Fibroblast of lung (primary cell): Measurements from ENCODE around the gene LSM14B. TPM values are rescaled to one million over a fixed set of nuclear protein-coding genes. Genes with fewer than 3 reads are reported as not detected.

Source experiments
- DNase-seq, 2 donors: peaks; one replicate each; pipeline versions ENCODE4 v3.0.0 to v3.0.0-alpha.2; 2010; ENCODE audit warnings: low read depth in 2 of 2
- H2AFZ ChIP-seq: 2 replicates; pipeline ENCODE4 v1.5.1; 2012; ENCODE audit warnings: low read length, control low read depth, inconsistent platforms
- H3K27ac ChIP-seq: 2 replicates; pipeline ENCODE4 v1.5.1; 2011; ENCODE audit warnings: low read length, control low read depth; ENCODE audit not compliant: insufficient read depth
- H3K27me3 ChIP-seq: 2 replicates; pipeline ENCODE4 v1.5.1; 2011; ENCODE audit warnings: mild to moderate bottlenecking, low read length; ENCODE audit not compliant: control insufficient read depth, insufficient read depth
- H3K36me3 ChIP-seq: 2 replicates; pipeline ENCODE4 v1.5.1; 2011; ENCODE audit warnings: low read length; ENCODE audit not compliant: control insufficient read depth, insufficient read depth
- H3K4me1 ChIP-seq: 2 replicates; pipeline ENCODE4 v1.5.1; 2011; ENCODE audit warnings: low read length; ENCODE audit not compliant: control insufficient read depth, insufficient read depth; ENCODE audit errors: extremely low read depth
- H3K4me2 ChIP-seq: 2 replicates; pipeline ENCODE4 v1.5.1; 2011; ENCODE audit warnings: low read length, control low read depth; ENCODE audit not compliant: insufficient read depth; ENCODE audit errors: extremely low read depth
- H3K4me3 ChIP-seq, 4 experiments: fragments of 200-600 bp in 1 of 4; sonication (generic) in 1 of 4; replicated peaks in 1 of 4; 2 replicates each; pipeline ENCODE4 v1.5.1; 2011 to 2016; ENCODE audit warnings: low read length in 4 of 4, low read depth in 3 of 4, mild to moderate bottlenecking in 3 of 4, control low read depth in 2 of 4, inconsistent platforms in 1 of 4, mixed read lengths in 1 of 4; ENCODE audit not compliant: insufficient read depth in 1 of 4; ENCODE audit errors: control extremely low read depth in 1 of 4
- H3K79me2 ChIP-seq: 2 replicates; pipeline ENCODE4 v1.5.1; 2012; ENCODE audit warnings: mild to moderate bottlenecking, low read length, inconsistent platforms; ENCODE audit not compliant: control insufficient read depth, insufficient read depth
- H3K9ac ChIP-seq: 2 replicates; pipeline ENCODE4 v1.5.1; 2011; ENCODE audit warnings: mild to moderate bottlenecking, low read length, control low read depth; ENCODE audit not compliant: insufficient read depth
- H3K9me3 ChIP-seq: 2 replicates; pipeline ENCODE4 v1.5.1; 2012; ENCODE audit warnings: low read depth, low read length; ENCODE audit not compliant: control insufficient read depth, insufficient read depth
- H4K20me1 ChIP-seq: 2 replicates; pipeline ENCODE4 v1.5.1; 2011; ENCODE audit warnings: low read length; ENCODE audit not compliant: control insufficient read depth, insufficient read depth; ENCODE audit errors: extremely low read depth
- CTCF ChIP-seq, 2 donors: IDR thresholded peaks in 1 of 2; conservative IDR thresholded peaks in 1 of 2; 1 replicate in 1 of 2; 2 replicates in 1 of 2; pipeline ENCODE4 v1.5.1; 2011 to 2012; ENCODE audit warnings: low read length in 2 of 2, control low read depth in 1 of 2, inconsistent platforms in 1 of 2, low read depth in 1 of 2, mild to moderate bottlenecking in 1 of 2
- EZH2 ChIP-seq: IDR thresholded peaks from 2 replicates; pipeline ENCODE4 v1.5.1; 2012; ENCODE audit warnings: low read length, control low read depth, mild to moderate bottlenecking; ENCODE audit errors: missing control alignments
- polyA plus RNA-seq, 2 donors: library from polyadenylated mRNA; depleted of rRNA in 1 of 2; stranded (reverse) in 1 of 2; unstranded in 1 of 2; fragments of >200 nt; gene quantifications; 2 replicates each; pipeline ENCODE4 v1.2.1, GENCODE V29; 2011 to 2012; ENCODE audit warnings: missing spikeins in 1 of 2
- total RNA-seq: library from RNA; depleted of rRNA; stranded (reverse); fragments of >200 nt; gene quantifications from 2 replicates; pipeline ENCODE4 v1.2.1, GENCODE V29; 2014

LSM14B gene
- total and polyA plus RNA-seq, 2 donors (not counting 1 experiment from before 2014, with no cell fraction given): 20.2 to 48.7 TPM

- Histone ChIP-seq H3K9ac (no peak overlapping the region), H2AFZ (no peak overlapping the region), H3K9me3 (no peaks in the 10 kb centered on the region), H3K4me3 (no peak overlapping the region), H3K79me2 (no peaks in the 10 kb centered on the region), H3K4me1 (peaks cover 4% of the 10 kb centered on the region), H3K36me3 (peaks cover 22% of the 10 kb centered on the region), H3K27ac (no peak overlapping the region), H4K20me1 (no peaks in the 10 kb centered on the region), H3K27me3 (no peaks in the 10 kb centered on the region), H3K4me2 (no peak overlapping the region)
- TF ChIP-seq CTCF (conservative IDR thresholded peaks at IDR 0.05 in 1 of 2, IDR thresholded peaks at IDR 0.05 in 1 of 2; ENCODE audit: low read depth in 1 of 2, low read length in 2 of 2) (no peak), EZH2 (no peak)
- no peak for DNase-seq
Measured at GRCh38 chr20:62167474-62167873, 45.2 kb downstream of the LSM14B start.

DNA sequence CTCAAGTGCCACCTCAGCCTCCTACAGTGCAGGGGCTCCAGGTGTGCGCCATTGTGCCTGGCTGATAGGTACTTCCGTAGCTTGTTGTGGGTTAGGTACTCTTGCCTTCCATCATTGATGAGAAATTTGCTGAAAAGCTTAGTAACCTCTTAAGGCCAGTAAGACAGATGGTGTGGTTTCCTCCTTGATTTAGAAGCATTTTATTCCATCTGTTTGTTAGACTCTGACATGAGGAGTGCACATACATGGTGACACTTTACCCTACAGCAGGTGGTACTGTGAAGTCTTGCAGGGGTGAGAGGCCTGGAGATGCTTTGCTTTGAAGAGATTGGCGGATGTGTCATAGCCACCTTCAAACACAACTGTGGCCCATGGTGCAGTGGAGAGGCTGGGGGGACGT, 45.8 kb downstream of the LSM14B start:
- no peak overlapping the region for H3K27ac ChIP-seq
- H3K4me1 ChIP-seq: peaks cover 4% of the 10 kb centered on the region
- H3K4me3 ChIP-seq: no peak overlapping the region
- peaks cover 18% of the 10 kb centered on the region for H3K36me3 ChIP-seq
- no peak overlapping the region for H3K4me2 ChIP-seq
- no peak for TF ChIP-seq EZH2
- no peak for TF ChIP-seq CTCF (conservative IDR thresholded peaks at IDR 0.05 in 1 of 2, IDR thresholded peaks at IDR 0.05 in 1 of 2; ENCODE audit: low read depth in 1 of 2, low read length in 2 of 2)
- H3K79me2 ChIP-seq: no peaks in the 10 kb centered on the region
- H4K20me1 ChIP-seq: no peaks in the 10 kb centered on the region
- H3K9me3 ChIP-seq: no peaks in the 10 kb centered on the region
- no peak overlapping the region for H3K9ac ChIP-seq
- no peaks in the 10 kb centered on the region for H3K27me3 ChIP-seq
- DNase-seq: no peak
- H2AFZ ChIP-seq: no peak overlapping the region

DNA sequence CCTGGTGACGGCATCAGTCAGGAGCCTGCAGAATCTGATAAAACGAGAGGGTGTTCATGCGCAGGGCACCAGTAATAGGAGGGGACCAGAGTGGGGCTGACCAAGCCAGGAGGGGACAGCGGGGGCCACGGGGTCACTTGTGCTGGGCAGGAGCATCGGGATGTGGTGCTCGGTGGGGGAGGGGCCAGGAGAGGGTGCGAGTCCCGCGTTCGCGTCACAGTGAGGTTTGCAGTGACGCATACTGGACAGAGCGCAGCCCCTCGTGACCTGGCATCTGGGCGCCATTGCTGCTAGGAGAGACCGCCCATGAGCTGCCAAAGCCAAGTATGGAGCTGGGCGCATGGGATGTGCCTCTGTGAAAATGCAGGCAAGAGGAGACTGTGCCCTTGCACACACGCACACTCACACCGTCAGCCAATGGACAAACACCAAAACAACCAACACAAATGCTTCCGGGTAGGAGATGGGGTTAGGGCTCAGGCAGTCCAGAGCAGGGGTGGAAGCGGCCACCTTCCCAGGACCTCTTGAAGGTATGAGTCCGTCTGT, 46.7 kb downstream of the LSM14B start:
- H3K4me1 ChIP-seq: peaks cover 4% of the 10 kb centered on the region
- H3K79me2 ChIP-seq: no peaks in the 10 kb centered on the region
- TF ChIP-seq CTCF (conservative IDR thresholded peaks at IDR 0.05 in 1 of 2, IDR thresholded peaks at IDR 0.05 in 1 of 2; ENCODE audit: low read depth in 1 of 2, low read length in 2 of 2) (no peak), EZH2 (no peak)
- H3K4me2 ChIP-seq: no peak overlapping the region
- no peaks in the 10 kb centered on the region for H4K20me1 ChIP-seq
- H3K27ac ChIP-seq: no peak overlapping the region
- H3K27me3 ChIP-seq: no peaks in the 10 kb centered on the region
- no peak overlapping the region for H2AFZ ChIP-seq
- DNase-seq: peak in 1 of 2 donors; percentile 35
- H3K9ac ChIP-seq: no peak overlapping the region
- no peaks in the 10 kb centered on the region for H3K9me3 ChIP-seq
- peaks cover 17% of the 10 kb centered on the region for H3K36me3 ChIP-seq
- no peak overlapping the region for H3K4me3 ChIP-seq
